GM12878 (cell line): ENCODE results near the gene HUWE1.

Source experiments
- EZH2 ChIP-seq: IDR thresholded peaks from 2 replicates; pipeline ENCODE4 v1.6.1; 2012; ENCODE audit warnings: low read depth, mild to moderate bottlenecking, control low read depth, inconsistent platforms, low read length, borderline replicate concordance; ENCODE audit not compliant: control insufficient read depth
- FOXK2 ChIP-seq: fragments of 450-650 bp; IDR thresholded peaks from 2 replicates; pipeline ENCODE4 v1.6.1; 2017; ENCODE audit warnings: mild to moderate bottlenecking, moderate library complexity
- KDM1A ChIP-seq: fragments of 200-600 bp; sonication (generic); IDR thresholded peaks from 2 replicates; pipeline ENCODE4 v1.6.1; 2016; ENCODE audit warnings: borderline replicate concordance
- POLR2AphosphoS5 ChIP-seq: IDR thresholded peaks from 2 replicates; pipeline ENCODE4 v1.6.1; 2011; ENCODE audit warnings: mild to moderate bottlenecking, low read length, inconsistent platforms
- RAD21 ChIP-seq: IDR thresholded peaks from 2 replicates; pipeline ENCODE4 v1.6.1; 2011; ENCODE audit warnings: mild to moderate bottlenecking, low read depth, low read length, moderate library complexity; ENCODE audit not compliant: insufficient read depth
- TCF7 ChIP-seq: IDR thresholded peaks from 2 replicates; pipeline ENCODE4 v1.6.1; 2014; ENCODE audit warnings: antibody characterized with exemption, borderline replicate concordance
- ZNF622 ChIP-seq: fragments of 450-650 bp; IDR thresholded peaks from 2 replicates; pipeline ENCODE4 v1.6.1; 2017; ENCODE audit warnings: mild to moderate bottlenecking, inconsistent platforms
- TF ChIP-seq, protein P1 (sequence below), 3 experiments: IDR thresholded peaks in 2 of 3; conservative IDR thresholded peaks in 1 of 3; 2 replicates each; pipeline ENCODE4 v1.5.1; 2011; ENCODE audit warnings: low read depth in 3 of 3, low read length in 3 of 3, mild to moderate bottlenecking in 3 of 3, control low read depth in 2 of 3, moderate library complexity in 2 of 3, inconsistent platforms in 1 of 3, mixed read lengths in 1 of 3; ENCODE audit not compliant: control insufficient read depth in 2 of 3, insufficient read depth in 1 of 3; ENCODE audit errors: extremely low read depth in 1 of 3

DNA sequence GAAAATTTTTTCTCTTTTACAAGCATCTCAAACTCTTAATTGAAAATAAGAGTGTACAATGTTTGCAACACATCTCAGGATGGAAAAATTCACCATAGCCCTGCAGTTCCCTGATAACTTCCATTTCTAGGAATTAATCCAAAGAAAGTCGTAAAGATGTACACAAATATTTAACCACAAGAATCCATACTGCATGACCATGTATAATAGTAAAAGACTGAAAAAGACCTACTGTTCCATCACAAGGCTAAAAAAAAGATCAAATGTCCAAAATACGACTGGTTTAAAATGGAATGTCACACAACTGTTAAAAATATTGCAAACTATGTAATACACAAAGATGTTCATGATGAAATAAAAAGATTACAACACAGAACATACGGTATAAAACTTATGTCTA is 32.1 kb downstream of the HUWE1 start:
- TF ChIP-seq POLR2AphosphoS5 (no peak), EZH2 (no peak), ZNF622 (no peak), FOXK2 (no peak), RAD21 (no peak), KDM1A (no peak), TCF7 (no peak)
- TF ChIP-seq, protein P1, sequence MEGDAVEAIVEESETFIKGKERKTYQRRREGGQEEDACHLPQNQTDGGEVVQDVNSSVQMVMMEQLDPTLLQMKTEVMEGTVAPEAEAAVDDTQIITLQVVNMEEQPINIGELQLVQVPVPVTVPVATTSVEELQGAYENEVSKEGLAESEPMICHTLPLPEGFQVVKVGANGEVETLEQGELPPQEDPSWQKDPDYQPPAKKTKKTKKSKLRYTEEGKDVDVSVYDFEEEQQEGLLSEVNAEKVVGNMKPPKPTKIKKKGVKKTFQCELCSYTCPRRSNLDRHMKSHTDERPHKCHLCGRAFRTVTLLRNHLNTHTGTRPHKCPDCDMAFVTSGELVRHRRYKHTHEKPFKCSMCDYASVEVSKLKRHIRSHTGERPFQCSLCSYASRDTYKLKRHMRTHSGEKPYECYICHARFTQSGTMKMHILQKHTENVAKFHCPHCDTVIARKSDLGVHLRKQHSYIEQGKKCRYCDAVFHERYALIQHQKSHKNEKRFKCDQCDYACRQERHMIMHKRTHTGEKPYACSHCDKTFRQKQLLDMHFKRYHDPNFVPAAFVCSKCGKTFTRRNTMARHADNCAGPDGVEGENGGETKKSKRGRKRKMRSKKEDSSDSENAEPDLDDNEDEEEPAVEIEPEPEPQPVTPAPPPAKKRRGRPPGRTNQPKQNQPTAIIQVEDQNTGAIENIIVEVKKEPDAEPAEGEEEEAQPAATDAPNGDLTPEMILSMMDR (IDR thresholded peaks at IDR 0.05 in 2 of 3, conservative IDR thresholded peaks at IDR 0.05 in 1 of 3; ENCODE audit: control insufficient read depth in 2 of 3, extremely low read depth in 1 of 3, insufficient read depth in 1 of 3, low read depth in 3 of 3, low read length in 3 of 3): no peak
